Middle frontal gyrus (tissue), 1 donor: ENCODE measurements around the gene PYGO1.
"Not testable (repeated sequence)": the region's sequence is repeated elsewhere in the genome, so short reads cannot be mapped to it uniquely, and the experiment has no call there.

Source experiments
- DNase-seq: peaks from one replicate; pipeline ENCODE4 v3.0.0-alpha.2; 2015; ENCODE audit warnings: low spot score; ENCODE audit errors: extremely low spot score

Gene PYGO1

DNA sequence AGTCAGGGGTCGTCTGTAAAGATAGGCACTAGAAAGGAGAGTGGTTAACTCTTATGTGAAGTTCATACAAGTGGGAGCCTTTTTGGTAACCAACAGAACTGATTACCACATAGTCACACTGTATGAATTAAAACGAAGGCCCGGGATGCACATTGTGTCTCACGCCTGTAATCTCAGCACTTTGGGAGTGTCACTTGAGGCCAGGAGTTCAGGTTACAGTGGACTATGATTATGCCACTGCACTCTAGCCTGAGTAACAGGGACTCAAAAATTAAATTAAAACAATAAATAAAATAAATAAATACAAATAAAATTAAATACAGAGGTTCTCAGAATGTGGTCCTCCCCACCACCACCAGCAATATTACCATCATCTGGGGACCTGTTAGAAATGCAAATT lies 80.6 kb downstream of the PYGO1 start:
- DNase-seq: no peak

DNA sequence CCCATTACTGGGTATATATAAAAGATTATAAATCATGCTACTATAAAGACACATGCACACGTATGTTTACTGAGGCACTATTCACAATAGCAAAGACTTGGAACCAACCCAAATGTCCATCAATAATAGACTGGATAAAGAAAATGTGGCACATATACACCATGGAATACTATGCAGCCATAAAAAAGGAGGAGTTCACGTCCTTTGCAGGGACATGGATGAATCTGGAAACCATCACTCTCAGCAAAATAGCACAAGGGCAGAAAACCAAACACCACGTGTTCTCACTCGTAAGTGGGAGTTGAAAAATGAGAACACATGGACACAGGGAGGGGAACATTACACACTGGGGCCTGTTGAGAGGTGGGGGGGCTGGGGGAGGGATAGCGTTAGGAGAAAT lies 82.7 kb downstream of the PYGO1 start:
- DNase-seq: not testable (repeated sequence)

DNA sequence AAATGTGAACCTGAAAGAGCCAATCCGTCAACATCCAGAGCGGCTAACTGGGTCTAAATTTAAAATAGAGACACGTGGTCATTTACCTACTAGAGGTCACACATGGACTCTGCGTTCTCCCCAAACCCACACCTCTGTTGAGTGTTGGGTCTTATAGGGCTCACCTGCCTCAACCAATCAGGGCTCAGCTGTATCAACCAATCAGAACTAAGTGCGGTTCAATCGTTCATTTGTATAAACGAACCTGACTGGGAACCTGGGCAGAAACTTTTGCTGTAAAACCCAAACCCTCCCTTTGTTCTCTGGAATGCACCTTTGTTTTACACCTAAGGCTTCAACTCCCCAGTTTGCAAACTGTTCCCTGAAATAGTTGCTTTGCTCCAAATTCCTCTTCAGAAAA lies 89.0 kb downstream of the PYGO1 start:
- DNase-seq: no peak

DNA sequence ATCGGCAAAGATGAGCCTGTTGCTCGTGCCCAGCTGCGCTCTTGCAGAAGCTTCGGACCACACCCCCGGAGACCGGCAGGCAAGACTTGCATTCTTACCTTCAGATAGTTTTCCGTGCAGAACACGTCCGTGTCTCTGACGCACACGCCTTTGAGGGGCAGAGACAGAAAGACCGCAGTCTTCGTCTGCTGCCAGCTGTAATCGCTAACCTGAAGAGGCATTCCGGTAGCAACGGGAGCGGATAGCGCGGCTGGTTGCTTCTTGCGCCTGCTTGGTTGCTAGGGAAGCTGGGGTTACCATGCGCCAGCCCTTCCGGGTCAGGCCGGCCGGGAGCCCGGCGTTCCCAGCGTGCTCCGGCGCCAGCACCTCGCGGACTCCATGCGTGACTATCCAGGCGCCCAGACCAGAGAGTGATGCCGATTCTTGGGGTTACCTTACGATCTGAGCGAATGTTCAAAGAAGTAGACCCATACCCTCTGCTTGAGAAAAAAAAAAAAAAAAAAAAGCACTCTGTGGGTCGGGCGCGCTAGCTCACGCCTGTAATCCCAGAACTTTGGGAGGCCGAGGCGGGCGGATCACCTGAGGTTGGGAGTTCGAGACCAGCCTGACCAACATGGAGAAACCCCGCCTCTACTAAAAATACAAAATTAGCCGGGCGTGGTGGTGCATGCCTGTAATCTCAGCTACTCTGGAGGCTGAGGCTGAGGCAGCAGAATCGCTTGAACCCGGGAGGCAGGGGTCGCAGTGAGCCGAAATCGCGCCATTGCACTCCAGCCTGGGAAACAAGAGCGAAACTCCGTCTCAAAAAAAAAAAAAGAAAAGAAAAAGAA lies 89.8 kb downstream of the PYGO1 start:
- DNase-seq: peak; percentile 64

DNA sequence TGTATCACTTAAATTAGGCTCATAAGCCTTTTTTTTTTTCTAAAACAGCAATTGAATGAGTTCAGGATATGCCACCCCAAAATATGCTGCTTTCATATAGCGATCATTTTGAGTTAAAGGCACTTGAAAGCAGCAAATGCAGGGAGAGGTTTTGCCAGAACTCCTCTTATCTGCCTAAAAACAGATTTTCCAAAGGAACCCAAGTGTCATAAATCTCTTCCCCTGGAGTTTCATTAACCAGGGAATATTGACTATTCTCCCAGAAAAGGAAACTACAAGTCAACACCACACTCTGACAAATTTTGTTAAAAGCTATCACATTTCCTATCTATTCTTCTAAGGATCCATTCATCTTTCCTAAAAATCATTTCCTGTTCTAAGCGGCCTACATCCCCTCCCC lies 91.4 kb downstream of the PYGO1 start:
- no peak for DNase-seq

DNA sequence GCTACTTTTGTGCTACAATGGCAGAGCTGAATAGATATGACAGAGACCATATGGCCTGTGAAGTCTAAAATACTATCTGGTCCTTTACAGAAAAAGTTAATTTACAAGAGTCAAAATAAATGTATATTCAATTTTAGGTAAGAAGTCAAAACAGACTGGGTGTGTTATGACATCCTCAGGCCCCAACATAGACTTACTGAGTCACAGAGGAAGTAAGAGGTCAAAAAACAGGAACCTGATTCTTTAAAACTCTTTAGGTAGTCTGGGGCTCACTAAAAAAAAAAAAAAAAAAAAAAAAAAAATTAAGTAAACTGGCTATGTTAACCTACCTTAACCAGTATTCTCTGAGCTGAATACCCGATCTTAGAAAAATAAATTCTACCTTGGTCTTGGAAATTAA lies 93.2 kb downstream of the PYGO1 start:
- no peak for DNase-seq

DNA sequence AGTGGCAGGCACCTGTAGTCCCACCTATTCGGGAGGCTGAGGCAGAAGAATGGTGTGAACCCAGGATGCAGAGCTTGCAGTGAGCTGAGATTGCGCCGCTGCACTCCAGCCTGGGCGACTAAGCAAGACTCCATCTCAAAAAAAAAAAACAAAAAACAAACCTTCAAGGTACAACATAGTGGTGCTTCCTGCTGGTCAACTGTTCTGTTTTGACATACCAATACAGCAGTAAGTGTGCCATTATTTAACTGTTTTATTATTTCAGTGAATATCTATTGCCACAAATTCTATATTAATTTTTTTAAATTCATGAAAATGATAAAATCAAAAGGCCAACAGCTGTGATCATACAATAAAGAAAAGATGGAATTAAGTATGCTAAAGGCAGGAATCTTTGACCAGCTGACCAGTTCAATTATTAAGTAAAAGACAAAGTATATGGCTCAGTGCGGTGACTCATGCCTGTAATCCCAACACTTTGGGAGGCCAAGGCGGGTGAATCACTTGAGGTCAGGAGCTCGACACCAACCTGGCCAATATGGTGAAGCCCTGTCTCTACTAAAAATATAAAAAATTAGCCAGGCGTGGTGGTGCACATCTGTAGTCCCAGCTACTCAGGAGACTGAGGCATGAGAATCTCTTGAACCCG lies 99.1 kb downstream of the PYGO1 start:
- not testable (repeated sequence) for DNase-seq
